ENCODE results near the gene FAM222A. TPM values are rescaled to one million over a fixed set of nuclear protein-coding genes. Genes with fewer than 3 reads are reported as not detected.

Gene FAM222A
- total RNA-seq, 1 donor from 2014 or later, result 13.9 TPM

- no peaks in the 10 kb centered on the region for H3K9me3 Mint-ChIP-seq
- TF ChIP-seq CTCF (conservative IDR thresholded peaks at IDR 0.05), result no peak
- peaks cover 22% of the 10 kb centered on the region for H3K27me3 Mint-ChIP-seq (ENCODE audit: low read depth)
- H3K36me3 Mint-ChIP-seq (ENCODE audit: low read depth), result no peaks in the 10 kb centered on the region
- H3K27ac Mint-ChIP-seq (ENCODE audit: unreplicated experiment), result no peak overlapping the region
- no peak for DNase-seq (ENCODE audit: low read depth, low spot score)
- H3K4me3 Mint-ChIP-seq, result no peak overlapping the region
- peaks cover 81% of the 10 kb centered on the region for H3K4me1 Mint-ChIP-seq
These were observed 16.9 kb downstream of the FAM222A start for GRCh38 chr12:109730306-109731145.

GRCh38 chr12:109731231-109731731 is 17.7 kb downstream of the FAM222A start:
- no peak for DNase-seq (ENCODE audit: low read depth, low spot score)
- Mint-ChIP-seq H3K27ac (ENCODE audit: unreplicated experiment) (no peak overlapping the region), H3K4me3 (no peak overlapping the region), H3K4me1 (peaks cover 80% of the 10 kb centered on the region), H3K9me3 (no peaks in the 10 kb centered on the region), H3K27me3 (ENCODE audit: low read depth) (peaks cover 18% of the 10 kb centered on the region), H3K36me3 (ENCODE audit: low read depth) (no peaks in the 10 kb centered on the region)
- no peak for TF ChIP-seq CTCF (conservative IDR thresholded peaks at IDR 0.05)

- Mint-ChIP-seq H3K9me3 (no peaks in the 10 kb centered on the region), H3K4me3 (no peak overlapping the region), H3K27me3 (ENCODE audit: low read depth) (peaks cover 22% of the 10 kb centered on the region), H3K4me1 (peaks cover 80% of the 10 kb centered on the region), H3K36me3 (ENCODE audit: low read depth) (no peaks in the 10 kb centered on the region), H3K27ac (ENCODE audit: unreplicated experiment) (peak overlapping the region; percentile 65)
- DNase-seq (ENCODE audit: low read depth, low spot score), result no peak
- TF ChIP-seq CTCF (conservative IDR thresholded peaks at IDR 0.05), result no peak
These were observed 18.2 kb downstream of the FAM222A start for GRCh38 chr12:109731806-109732205.

GRCh38 chr12:109732321-109733305 is 19.0 kb downstream of the FAM222A start:
- DNase-seq (ENCODE audit: low read depth, low spot score), result no peak
- Mint-ChIP-seq H3K27me3 (ENCODE audit: low read depth) (peaks cover 22% of the 10 kb centered on the region), H3K4me1 (peaks cover 73% of the 10 kb centered on the region), H3K36me3 (ENCODE audit: low read depth) (no peaks in the 10 kb centered on the region), H3K4me3 (peak overlapping the region; percentile 47), H3K27ac (ENCODE audit: unreplicated experiment) (peak overlapping the region; percentile 65), H3K9me3 (no peaks in the 10 kb centered on the region)
- no peak for TF ChIP-seq CTCF (conservative IDR thresholded peaks at IDR 0.05)

- DNase-seq (ENCODE audit: low read depth, low spot score), result no peak
- TF ChIP-seq CTCF (conservative IDR thresholded peaks at IDR 0.05), result no peak
- Mint-ChIP-seq H3K27me3 (ENCODE audit: low read depth) (peaks cover 19% of the 10 kb centered on the region), H3K36me3 (ENCODE audit: low read depth) (no peaks in the 10 kb centered on the region), H3K4me1 (peaks cover 61% of the 10 kb centered on the region), H3K27ac (ENCODE audit: unreplicated experiment) (no peak overlapping the region), H3K9me3 (no peaks in the 10 kb centered on the region), H3K4me3 (peak overlapping the region; percentile 31)
These were observed 20.8 kb downstream of the FAM222A start for GRCh38 chr12:109734219-109735000.

Measured in neural crest cell (in vitro differentiated cells).